ENCODE results near the gene NDEL1.

The NDEL1 gene

DNA sequence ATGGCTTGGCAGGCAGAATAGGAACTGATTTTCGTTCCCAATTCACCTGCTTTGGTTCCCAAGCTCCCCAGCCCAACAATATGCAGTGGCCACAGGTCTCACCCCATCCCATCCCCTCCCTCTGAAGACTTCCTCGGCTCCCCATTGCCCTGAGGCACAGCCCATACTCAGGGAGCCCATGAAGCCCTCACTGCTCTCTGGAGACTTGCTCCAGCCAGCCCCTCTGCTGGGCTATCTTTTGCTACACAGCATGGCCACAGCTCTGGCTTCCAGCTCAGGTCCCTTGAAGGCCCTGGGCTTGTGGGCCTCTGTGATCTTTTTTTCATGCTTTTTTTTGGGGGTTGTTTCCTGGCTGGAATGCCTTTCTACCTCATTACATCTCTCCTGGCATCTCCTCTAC is 29.5 kb upstream of the NDEL1 start:
- H3K79me2 ChIP-seq (ENCODE audit: insufficient read depth, low read length): no peaks in the 10 kb centered on the region
- H2AFZ ChIP-seq (ENCODE audit: low read depth, low read length, severe bottlenecking): no peak overlapping the region
- no peaks in the 10 kb centered on the region for H3K9me2 ChIP-seq (replicated peaks; ENCODE audit: insufficient read depth, low read length)
- no peaks in the 10 kb centered on the region for H3K27me3 ChIP-seq (ENCODE audit: low read length)
- H3K9ac ChIP-seq (ENCODE audit: low read length): no peak overlapping the region
- no peak for TF ChIP-seq EZH2phosphoT487 (conservative IDR thresholded peaks at IDR 0.05; ENCODE audit: low read length)
- TF ChIP-seq, protein P1, sequence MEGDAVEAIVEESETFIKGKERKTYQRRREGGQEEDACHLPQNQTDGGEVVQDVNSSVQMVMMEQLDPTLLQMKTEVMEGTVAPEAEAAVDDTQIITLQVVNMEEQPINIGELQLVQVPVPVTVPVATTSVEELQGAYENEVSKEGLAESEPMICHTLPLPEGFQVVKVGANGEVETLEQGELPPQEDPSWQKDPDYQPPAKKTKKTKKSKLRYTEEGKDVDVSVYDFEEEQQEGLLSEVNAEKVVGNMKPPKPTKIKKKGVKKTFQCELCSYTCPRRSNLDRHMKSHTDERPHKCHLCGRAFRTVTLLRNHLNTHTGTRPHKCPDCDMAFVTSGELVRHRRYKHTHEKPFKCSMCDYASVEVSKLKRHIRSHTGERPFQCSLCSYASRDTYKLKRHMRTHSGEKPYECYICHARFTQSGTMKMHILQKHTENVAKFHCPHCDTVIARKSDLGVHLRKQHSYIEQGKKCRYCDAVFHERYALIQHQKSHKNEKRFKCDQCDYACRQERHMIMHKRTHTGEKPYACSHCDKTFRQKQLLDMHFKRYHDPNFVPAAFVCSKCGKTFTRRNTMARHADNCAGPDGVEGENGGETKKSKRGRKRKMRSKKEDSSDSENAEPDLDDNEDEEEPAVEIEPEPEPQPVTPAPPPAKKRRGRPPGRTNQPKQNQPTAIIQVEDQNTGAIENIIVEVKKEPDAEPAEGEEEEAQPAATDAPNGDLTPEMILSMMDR (IDR thresholded peaks at IDR 0.05; ENCODE audit: insufficient read depth, low read length, poor library complexity, severe bottlenecking): no peak
- H3K4me3 ChIP-seq (ENCODE audit: insufficient read depth, low read length, poor library complexity, severe bottlenecking): no peak overlapping the region
- H3F3A ChIP-seq (ENCODE audit: insufficient read depth): no peaks in the 10 kb centered on the region
- no peak overlapping the region for H3K27ac ChIP-seq (ENCODE audit: low read depth, low read length)
- H3K4me2 ChIP-seq (ENCODE audit: low read depth, low read length, poor library complexity, severe bottlenecking): no peak overlapping the region
- no peaks in the 10 kb centered on the region for H3K36me3 ChIP-seq (ENCODE audit: low read length)
- no peaks in the 10 kb centered on the region for H3K9me3 ChIP-seq (ENCODE audit: insufficient read depth, low read length)
- no peaks in the 10 kb centered on the region for H4K20me1 ChIP-seq (ENCODE audit: low read depth, low read length)

DNA sequence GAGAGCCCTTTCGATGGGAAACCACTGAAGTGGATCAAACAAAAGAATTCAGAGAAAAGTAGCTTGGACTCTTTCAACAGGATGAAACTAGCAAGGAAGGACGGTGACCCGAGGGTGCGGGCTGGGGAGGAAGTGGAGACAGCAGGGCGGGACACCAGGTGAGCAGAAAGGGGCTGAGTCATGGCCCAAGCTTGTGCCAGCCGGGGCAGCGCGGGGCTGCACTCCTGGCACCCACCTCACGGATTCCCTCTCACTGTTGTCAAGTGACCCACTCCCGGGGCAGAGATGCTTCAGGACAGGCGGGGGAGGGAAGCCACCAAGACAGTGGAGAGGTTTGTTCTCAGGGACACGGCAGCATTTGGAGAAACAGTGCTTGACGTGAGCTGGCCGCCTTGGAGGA is 27.3 kb upstream of the NDEL1 start:
- Histone ChIP-seq H3K4me3 (ENCODE audit: insufficient read depth, low read length, poor library complexity, severe bottlenecking) (no peak overlapping the region), H3K27ac (ENCODE audit: low read depth, low read length) (no peak overlapping the region), H2AFZ (ENCODE audit: low read depth, low read length, severe bottlenecking) (no peak overlapping the region), H3K9me2 (replicated peaks; ENCODE audit: insufficient read depth, low read length) (no peaks in the 10 kb centered on the region), H3K27me3 (ENCODE audit: low read length) (no peaks in the 10 kb centered on the region), H3K9ac (ENCODE audit: low read length) (no peak overlapping the region), H3F3A (ENCODE audit: insufficient read depth) (no peaks in the 10 kb centered on the region), H3K79me2 (ENCODE audit: insufficient read depth, low read length) (no peaks in the 10 kb centered on the region), H3K9me3 (ENCODE audit: insufficient read depth, low read length) (no peaks in the 10 kb centered on the region), H3K36me3 (ENCODE audit: low read length) (no peaks in the 10 kb centered on the region), H4K20me1 (ENCODE audit: low read depth, low read length) (no peaks in the 10 kb centered on the region), H3K4me2 (ENCODE audit: low read depth, low read length, poor library complexity, severe bottlenecking) (no peak overlapping the region)
- TF ChIP-seq EZH2phosphoT487 (conservative IDR thresholded peaks at IDR 0.05; ENCODE audit: low read length): no peak
- TF ChIP-seq, protein P1 (IDR thresholded peaks at IDR 0.05; ENCODE audit: insufficient read depth, low read length, poor library complexity, severe bottlenecking): no peak

DNA sequence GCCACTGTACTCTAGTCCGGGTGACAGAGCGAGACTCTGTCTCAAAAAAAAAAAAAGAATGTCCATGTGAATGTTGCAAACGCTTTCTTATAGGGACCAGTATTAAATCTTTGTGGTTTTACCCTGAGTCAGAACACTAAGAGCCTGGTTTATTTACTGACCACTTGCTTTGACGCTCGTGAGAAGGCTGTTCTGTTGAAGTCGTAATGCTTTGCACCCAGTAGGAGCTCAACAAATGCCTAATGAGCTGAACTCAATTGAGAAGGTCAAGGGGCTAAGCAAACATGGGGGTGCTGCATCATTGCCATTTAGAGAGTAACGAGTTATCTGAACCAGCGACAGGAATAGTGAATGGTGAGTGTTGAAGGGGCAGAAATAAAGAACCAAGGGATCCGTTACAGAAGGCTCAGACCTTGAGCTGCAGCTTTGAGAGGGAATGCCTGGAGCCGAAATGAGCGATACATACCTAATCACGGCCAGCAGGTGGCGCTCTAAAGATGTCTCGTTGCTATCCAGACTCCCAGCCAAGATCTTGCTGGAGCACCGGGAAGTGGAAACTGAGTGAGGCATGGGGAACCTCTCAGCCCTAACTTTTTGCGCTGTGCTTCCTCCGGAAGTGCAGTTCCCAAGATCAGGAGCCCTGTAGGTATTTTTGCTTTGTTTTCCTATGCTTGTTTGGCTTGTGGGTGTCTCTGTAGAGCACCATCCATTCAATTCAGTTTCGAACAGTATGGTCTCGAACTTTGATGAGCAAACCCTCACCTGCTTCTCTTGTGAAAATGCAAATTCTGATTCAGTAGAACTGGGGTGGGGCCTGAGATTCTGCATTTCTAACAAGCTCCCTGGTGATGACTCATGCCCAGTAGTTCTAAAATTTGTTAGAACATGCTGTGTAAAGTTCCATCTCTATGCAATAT is 25.5 kb upstream of the NDEL1 start:
- Histone ChIP-seq H4K20me1 (ENCODE audit: low read depth, low read length) (no peaks in the 10 kb centered on the region), H3K36me3 (ENCODE audit: low read length) (no peaks in the 10 kb centered on the region), H3K9me3 (ENCODE audit: insufficient read depth, low read length) (no peaks in the 10 kb centered on the region), H3K4me2 (ENCODE audit: low read depth, low read length, poor library complexity, severe bottlenecking) (no peak overlapping the region), H3K9me2 (replicated peaks; ENCODE audit: insufficient read depth, low read length) (no peaks in the 10 kb centered on the region), H3K79me2 (ENCODE audit: insufficient read depth, low read length) (no peaks in the 10 kb centered on the region), H3K27me3 (ENCODE audit: low read length) (no peaks in the 10 kb centered on the region), H3K4me3 (ENCODE audit: insufficient read depth, low read length, poor library complexity, severe bottlenecking) (no peak overlapping the region), H3K27ac (ENCODE audit: low read depth, low read length) (no peak overlapping the region), H3K9ac (ENCODE audit: low read length) (no peak overlapping the region), H2AFZ (ENCODE audit: low read depth, low read length, severe bottlenecking) (peak overlapping the region; percentile 68), H3F3A (ENCODE audit: insufficient read depth) (no peaks in the 10 kb centered on the region)
- no peak for TF ChIP-seq EZH2phosphoT487 (conservative IDR thresholded peaks at IDR 0.05; ENCODE audit: low read length)
- TF ChIP-seq, protein P1 (IDR thresholded peaks at IDR 0.05; ENCODE audit: insufficient read depth, low read length, poor library complexity, severe bottlenecking): peak; percentile 73

Data from SU-DHL-6 (cell line).